Measurements from ENCODE around the gene ZNF329. TPM values are rescaled to one million over a fixed set of nuclear protein-coding genes. Genes with fewer than 3 reads are reported as not detected.

The ZNF329 gene
- polyA plus RNA-seq (2013, experiment 1 of 2), result 9.3 TPM
- 9.5 TPM for polyA plus RNA-seq (2013, experiment 2 of 2)

DNA sequence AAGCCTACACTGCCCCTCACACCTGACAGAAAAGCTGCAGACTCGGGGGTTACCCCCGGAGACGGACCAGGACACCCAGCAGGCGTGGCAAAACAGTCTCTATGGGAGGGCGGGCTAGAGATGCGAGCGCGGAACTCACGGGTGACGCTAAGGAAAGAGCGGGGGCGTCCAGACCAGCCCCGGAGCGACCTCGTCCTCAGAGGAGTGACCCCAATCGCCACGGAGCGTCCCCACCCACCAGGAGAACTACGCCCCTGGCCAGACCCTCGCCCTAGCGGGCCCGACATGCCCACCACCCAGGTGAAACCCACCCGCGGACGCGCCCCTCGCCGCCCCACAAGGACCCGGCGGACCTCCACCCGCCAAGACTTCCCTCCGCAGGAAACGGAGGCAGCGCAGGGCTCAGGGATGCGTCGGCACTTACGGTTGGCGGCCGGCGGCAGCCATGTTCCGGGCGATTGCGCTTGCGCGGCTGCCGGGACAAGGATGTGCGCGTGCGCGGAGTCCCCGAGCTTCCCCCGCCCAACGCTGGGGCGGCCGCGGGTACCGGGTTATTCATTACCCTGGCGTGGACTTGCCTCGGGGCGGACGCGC lies at the start of gene ZNF329:
Gene ZNF329 (minus strand): TSS at position 462 of the 594 bp plus-strand sequence. CDS start 21,286 bp downstream, outside the sequence.
- Histone ChIP-seq H3K9me3 (ENCODE audit: control insufficient read depth, low read length) (peaks cover 44% of the 10 kb centered on the region), H3K36me3 (ENCODE audit: control insufficient read depth, insufficient read depth, low read length) (no peaks in the 10 kb centered on the region), H3K27ac (ENCODE audit: low read depth, low read length, severe bottlenecking) (peak within 1 kb of the TSS; percentile 49), H3K4me3 (ENCODE audit: extremely low read depth, insufficient read depth, low read length, poor library complexity, severe bottlenecking) (peak within 1 kb of the TSS; percentile 94), H3K4me1 (ENCODE audit: control insufficient read depth, insufficient read depth, low read length, poor library complexity, severe bottlenecking) (no peaks in the 10 kb centered on the region)
- WGBS, 2 experiments (ENCODE audit: insufficient coverage in 2 of 2), result 0 to 1% methylated on average over 49 to 61 of the region's 62 CpGs

DNA sequence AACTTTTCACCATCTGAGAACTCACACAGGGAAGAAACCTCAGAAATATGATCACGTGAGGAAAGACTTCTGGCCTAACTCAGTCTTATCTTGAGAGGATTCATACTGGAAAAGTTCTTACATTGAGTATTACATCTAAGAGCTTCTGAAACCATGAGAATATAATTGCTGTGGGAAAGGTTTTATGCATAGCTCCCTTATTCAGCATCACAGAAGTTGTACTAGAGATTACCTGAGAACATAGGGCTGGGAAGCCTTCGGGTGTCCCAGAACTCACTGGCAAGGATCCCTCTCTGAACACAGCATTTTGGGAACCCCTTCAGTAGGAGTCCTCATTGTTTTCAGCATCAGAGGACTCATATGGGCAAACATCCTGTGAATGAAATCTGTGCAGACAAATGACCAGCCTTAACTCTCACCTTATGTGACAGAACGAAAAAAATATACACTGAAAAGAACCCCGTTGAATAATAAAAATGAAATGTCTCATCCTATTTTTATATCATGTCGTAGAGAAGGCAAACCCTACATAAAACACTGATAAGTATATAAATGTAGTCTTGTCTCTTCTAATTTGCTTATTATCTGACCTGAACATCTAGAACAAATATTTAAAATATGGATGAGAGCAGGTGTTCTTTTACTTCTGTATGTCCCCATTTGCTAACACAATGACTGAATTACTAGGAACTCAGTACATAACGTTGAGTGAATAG lies 46.5 kb upstream of the ZNF329 start:
- Histone ChIP-seq H3K4me1 (ENCODE audit: control insufficient read depth, insufficient read depth, low read length, poor library complexity, severe bottlenecking) (no peaks in the 10 kb centered on the region), H3K36me3 (ENCODE audit: control insufficient read depth, insufficient read depth, low read length) (peaks cover 96% of the 10 kb centered on the region), H3K27ac (ENCODE audit: low read depth, low read length, severe bottlenecking) (no peak overlapping the region), H3K4me3 (ENCODE audit: extremely low read depth, insufficient read depth, low read length, poor library complexity, severe bottlenecking) (no peak overlapping the region), H3K9me3 (ENCODE audit: control insufficient read depth, low read length) (peaks cover 90% of the 10 kb centered on the region)
- WGBS, 2 experiments (ENCODE audit: insufficient coverage in 2 of 2), result 40 to 75% methylated on average over 2 to 4 of the region's 6 CpGs

DNA sequence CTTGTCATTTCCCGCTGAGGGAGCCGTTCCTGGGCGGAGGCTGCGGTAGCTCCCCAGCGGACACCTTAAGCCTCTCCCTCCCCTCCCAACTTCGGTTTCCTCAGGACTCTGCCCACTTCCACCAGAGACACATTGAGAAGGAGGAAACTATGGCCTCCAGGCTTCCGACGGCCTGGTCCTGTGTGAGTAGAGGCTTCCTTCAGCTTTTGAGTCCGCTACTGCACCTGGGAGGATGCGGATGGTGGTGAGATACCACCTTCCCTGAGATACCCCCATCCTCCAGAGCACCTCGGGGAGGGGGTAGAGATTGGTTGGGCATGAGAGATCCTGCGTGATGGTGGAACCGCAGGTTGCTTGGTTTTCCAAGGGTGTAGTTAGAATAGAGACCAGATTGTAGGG lies 33.2 kb upstream of the ZNF329 start:
- H3K9me3 ChIP-seq (ENCODE audit: control insufficient read depth, low read length), result peaks cover 73% of the 10 kb centered on the region

DNA sequence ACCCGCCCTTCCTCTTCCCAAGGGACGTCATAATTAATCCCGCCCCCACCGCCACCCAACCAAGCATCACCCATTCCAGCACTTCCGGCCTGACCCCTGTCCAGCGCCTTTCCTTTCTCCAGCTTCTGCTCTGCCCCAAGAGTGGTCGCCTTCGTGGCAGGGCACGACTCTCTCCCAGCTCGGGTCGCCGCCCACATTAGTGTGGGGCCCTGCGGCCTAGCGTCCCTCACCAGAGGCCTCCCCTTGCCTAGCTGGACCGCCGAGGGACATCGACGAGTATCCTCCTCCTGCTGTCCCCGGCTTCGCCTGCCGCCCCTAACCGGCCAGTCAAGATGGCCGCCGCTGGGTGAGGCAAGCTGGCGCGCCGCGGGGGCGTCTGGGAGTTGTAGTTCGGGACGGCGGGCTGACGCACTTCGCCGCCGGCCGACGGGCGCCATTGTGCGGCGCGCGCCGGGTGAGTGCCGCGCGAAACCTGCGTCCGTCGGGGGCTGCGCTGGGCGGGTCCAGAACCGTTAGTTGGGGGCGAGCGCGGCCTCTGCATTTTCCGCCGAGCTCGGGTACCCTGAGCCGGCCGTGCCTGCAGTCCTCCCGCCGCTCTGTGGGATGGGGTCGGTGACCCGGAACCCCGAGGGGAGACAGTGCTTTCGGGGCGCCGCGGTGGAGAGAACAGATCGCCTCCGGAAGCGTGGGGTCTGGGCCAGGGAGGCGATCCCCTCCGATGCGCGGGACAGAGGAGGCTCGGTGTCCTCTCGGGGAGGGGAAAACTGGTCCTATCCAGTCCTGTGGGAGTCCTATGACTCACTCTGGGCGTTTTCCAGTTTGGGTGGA lies 32.6 kb upstream of the ZNF329 start, which contains the start of gene ZNF274:
Gene ZNF274 (plus strand): TSS at position 73 of the 828 bp plus-strand sequence. CDS start 905 bp downstream, outside the sequence.
- Histone ChIP-seq H3K4me3 (ENCODE audit: extremely low read depth, insufficient read depth, low read length, poor library complexity, severe bottlenecking) (peak within 1 kb of the TSS; percentile 93), H3K36me3 (ENCODE audit: control insufficient read depth, insufficient read depth, low read length) (peaks cover 54% of the 10 kb centered on the region), H3K4me1 (ENCODE audit: control insufficient read depth, insufficient read depth, low read length, poor library complexity, severe bottlenecking) (no peaks in the 10 kb centered on the region), H3K27ac (ENCODE audit: low read depth, low read length, severe bottlenecking) (peak within 1 kb of the TSS; percentile 100), H3K9me3 (ENCODE audit: control insufficient read depth, low read length) (peaks cover 76% of the 10 kb centered on the region)
- WGBS, 2 experiments (ENCODE audit: insufficient coverage in 2 of 2), result 1% methylated on average over 64 to 72 of the region's 80 CpGs

More for the DNA sequence above, 33.2 kb upstream of the ZNF329 start:
- Histone ChIP-seq H3K27ac (ENCODE audit: low read depth, low read length, severe bottlenecking) (peak overlapping the region; percentile 100), H3K36me3 (ENCODE audit: control insufficient read depth, insufficient read depth, low read length) (peaks cover 51% of the 10 kb centered on the region), H3K4me1 (ENCODE audit: control insufficient read depth, insufficient read depth, low read length, poor library complexity, severe bottlenecking) (no peaks in the 10 kb centered on the region), H3K4me3 (ENCODE audit: extremely low read depth, insufficient read depth, low read length, poor library complexity, severe bottlenecking) (peak overlapping the region; percentile 93)
- 15 to 29% methylated on average over 4 to 7 of the region's 13 CpGs for WGBS, 2 experiments (ENCODE audit: insufficient coverage in 2 of 2)

GRCh38 chr19:58182577-58182988 lies 32.0 kb upstream of the ZNF329 start:
- Histone ChIP-seq H3K27ac (ENCODE audit: low read depth, low read length, severe bottlenecking) (peak overlapping the region; percentile 100), H3K4me1 (ENCODE audit: control insufficient read depth, insufficient read depth, low read length, poor library complexity, severe bottlenecking) (no peaks in the 10 kb centered on the region), H3K9me3 (ENCODE audit: control insufficient read depth, low read length) (peaks cover 76% of the 10 kb centered on the region), H3K4me3 (ENCODE audit: extremely low read depth, insufficient read depth, low read length, poor library complexity, severe bottlenecking) (peak overlapping the region; percentile 93), H3K36me3 (ENCODE audit: control insufficient read depth, insufficient read depth, low read length) (peaks cover 54% of the 10 kb centered on the region)
- WGBS, 2 experiments (ENCODE audit: insufficient coverage in 2 of 2), result 36 to 45% methylated on average over 13 of the region's 17 CpGs

DNA sequence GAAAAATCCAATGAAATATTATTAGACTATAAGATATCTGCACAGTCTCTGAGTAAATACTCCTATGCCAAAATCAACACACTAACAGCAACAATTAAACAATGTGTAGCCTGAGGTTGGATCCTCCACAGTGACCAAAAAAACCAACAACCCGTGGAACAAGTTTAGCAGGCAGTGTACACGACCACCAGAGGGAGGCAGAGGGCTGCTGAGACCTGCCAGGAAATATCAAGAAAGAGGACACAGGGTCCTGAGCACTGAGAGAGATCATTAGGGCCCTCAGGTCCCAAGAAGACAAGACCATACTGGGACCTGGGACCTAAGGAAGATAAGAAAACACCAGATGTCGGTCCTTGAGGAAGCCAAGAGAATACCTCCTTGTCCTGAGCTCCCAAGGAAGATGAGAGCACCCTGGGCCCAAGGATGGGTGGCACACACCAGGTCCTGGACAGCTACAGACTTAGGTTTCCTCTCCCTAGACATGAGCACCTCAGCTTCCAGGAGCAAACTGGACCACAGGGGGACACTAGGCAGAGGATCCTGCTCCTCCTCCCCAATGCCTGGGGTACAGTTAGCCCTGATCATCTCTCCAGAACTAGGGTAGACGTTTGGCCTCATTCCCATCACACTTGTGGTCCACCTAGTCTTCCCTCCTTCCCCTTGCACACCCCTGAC lies 31.4 kb upstream of the ZNF329 start:
- peaks cover 75% of the 10 kb centered on the region for H3K9me3 ChIP-seq (ENCODE audit: control insufficient read depth, low read length)
- H3K4me3 ChIP-seq (ENCODE audit: extremely low read depth, insufficient read depth, low read length, poor library complexity, severe bottlenecking), result peak overlapping the region; percentile 93
- peaks cover 51% of the 10 kb centered on the region for H3K36me3 ChIP-seq (ENCODE audit: control insufficient read depth, insufficient read depth, low read length)
- H3K27ac ChIP-seq (ENCODE audit: low read depth, low read length, severe bottlenecking), result no peak overlapping the region
- no peaks in the 10 kb centered on the region for H3K4me1 ChIP-seq (ENCODE audit: control insufficient read depth, insufficient read depth, low read length, poor library complexity, severe bottlenecking)
- WGBS, 2 experiments (ENCODE audit: insufficient coverage in 2 of 2), result 70 to 81% methylated on average over 4 of the region's 4 CpGs

- H3K9me3 ChIP-seq (ENCODE audit: control insufficient read depth, low read length), result peaks cover 59% of the 10 kb centered on the region
- H3K36me3 ChIP-seq (ENCODE audit: control insufficient read depth, insufficient read depth, low read length), result no peaks in the 10 kb centered on the region
- H3K4me1 ChIP-seq (ENCODE audit: control insufficient read depth, insufficient read depth, low read length, poor library complexity, severe bottlenecking), result no peaks in the 10 kb centered on the region
- no peak overlapping the region for H3K27ac ChIP-seq (ENCODE audit: low read depth, low read length, severe bottlenecking)
- H3K4me3 ChIP-seq (ENCODE audit: extremely low read depth, insufficient read depth, low read length, poor library complexity, severe bottlenecking), result no peak overlapping the region
- WGBS, 2 experiments (ENCODE audit: insufficient coverage in 2 of 2), result 33 to 50% methylated on average over 1 of the region's 1 CpG
Measured at GRCh38 chr19:58170860-58171259, 20.3 kb upstream of the ZNF329 start.

DNA sequence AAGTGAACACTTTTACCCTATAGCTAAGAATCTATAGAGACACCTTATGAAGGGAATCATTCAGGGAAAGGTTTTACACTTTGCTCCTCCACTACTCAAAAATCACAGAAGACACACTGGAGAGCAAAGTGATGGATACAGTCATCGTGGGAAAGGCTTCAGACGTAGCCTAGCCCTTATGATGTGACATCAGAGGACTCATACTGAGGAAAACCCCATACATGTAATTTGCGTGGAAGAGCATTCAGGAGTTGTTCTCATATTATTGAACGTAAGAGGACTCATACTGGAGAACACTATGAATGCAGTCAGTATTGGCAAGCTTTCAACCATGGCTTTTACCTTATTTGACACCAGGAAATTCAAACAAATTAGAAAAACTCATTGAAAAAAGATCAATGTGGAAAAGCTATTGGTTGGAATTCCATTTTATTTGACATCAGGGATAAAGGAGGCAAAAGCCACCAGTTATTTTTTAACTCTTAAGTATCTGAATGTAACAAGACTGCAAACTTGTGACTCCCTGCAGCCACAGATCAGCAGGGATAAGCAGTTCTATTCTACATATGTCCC lies 16.2 kb upstream of the ZNF329 start:
- H3K4me1 ChIP-seq (ENCODE audit: control insufficient read depth, insufficient read depth, low read length, poor library complexity, severe bottlenecking), result no peaks in the 10 kb centered on the region
- H3K4me3 ChIP-seq (ENCODE audit: extremely low read depth, insufficient read depth, low read length, poor library complexity, severe bottlenecking), result no peak overlapping the region
- WGBS, 2 experiments (ENCODE audit: insufficient coverage in 2 of 2), result 60 to 83% methylated on average over 1 to 4 of the region's 4 CpGs
- H3K9me3 ChIP-seq (ENCODE audit: control insufficient read depth, low read length), result peaks cover 74% of the 10 kb centered on the region
- H3K27ac ChIP-seq (ENCODE audit: low read depth, low read length, severe bottlenecking), result no peak overlapping the region
- no peaks in the 10 kb centered on the region for H3K36me3 ChIP-seq (ENCODE audit: control insufficient read depth, insufficient read depth, low read length)

DNA sequence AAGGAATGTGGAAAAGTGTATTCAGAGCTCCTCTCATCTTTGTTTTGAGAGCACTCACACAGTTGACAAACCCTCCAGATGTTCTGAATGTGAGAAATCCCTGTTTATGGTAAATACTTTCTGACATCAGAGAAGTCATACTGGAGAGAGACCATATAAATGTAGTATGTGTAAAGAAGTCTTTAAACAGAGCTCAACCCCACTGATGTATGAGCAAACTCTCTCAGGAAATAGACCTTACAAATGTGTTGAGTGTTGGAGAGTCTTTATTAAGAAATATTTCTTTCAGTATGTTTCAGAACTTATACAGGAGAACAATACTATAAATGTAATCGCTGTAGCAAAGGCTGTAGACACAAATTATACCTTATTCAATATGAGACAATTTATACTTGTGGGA lies 15.7 kb upstream of the ZNF329 start:
- WGBS, 2 experiments (ENCODE audit: insufficient coverage in 2 of 2), result no CpG with 5 or more reads among the region's 1 CpG

More for the DNA sequence above, 15.7 kb upstream of the ZNF329 start:
- Histone ChIP-seq H3K27ac (ENCODE audit: low read depth, low read length, severe bottlenecking) (no peak overlapping the region), H3K4me3 (ENCODE audit: extremely low read depth, insufficient read depth, low read length, poor library complexity, severe bottlenecking) (no peak overlapping the region), H3K9me3 (ENCODE audit: control insufficient read depth, low read length) (peaks cover 72% of the 10 kb centered on the region), H3K4me1 (ENCODE audit: control insufficient read depth, insufficient read depth, low read length, poor library complexity, severe bottlenecking) (no peaks in the 10 kb centered on the region), H3K36me3 (ENCODE audit: control insufficient read depth, insufficient read depth, low read length) (no peaks in the 10 kb centered on the region)

All from mesodermal cell (in vitro differentiated cells).